HepG2 (cell line): ENCODE measurements around the gene PCOLCE2. TPM values are rescaled to one million over a fixed set of nuclear protein-coding genes. Genes with fewer than 3 reads are reported as not detected.

Experiments used
- ATAC-seq: fragments of 200-7000 bp; cut with Tn5 transposase; 3 replicates; pipeline ENCODE4 v1.9.1; 2020; ENCODE audit warnings: mild to moderate bottlenecking, moderate library complexity
- BruUV-seq: library from RNA; stranded (reverse); fragments of 400-500 nt; replicated peaks from 2 replicates; lab custom pipeline; 2021; lab: Mats Ljungman, UMichigan
- CTCF ChIA-PET: fragments of 300-600 bp; formaldehyde crosslinking; extraction: SDS; loops from one replicate; lab custom pipeline; 2021; ENCODE audit warnings: low total read pairs, inconsistent platforms, low intra/inter-chr PET ratio; lab: Yijun Ruan, JAX
- POLR2A ChIA-PET: fragments of 350-600 bp; sonication (Branson Sonifier 250); formaldehyde crosslinking; loops from one replicate; lab custom pipeline; 2020; ENCODE audit warnings: antibody characterized with exemption, inconsistent platforms; lab: Yijun Ruan, JAX
- DNase-seq: peaks from one replicate; pipeline ENCODE4 v3.0.0-alpha.2; 2015; ENCODE audit warnings: low spot score
- FAIRE-seq: peaks from 3 replicates; lab custom pipeline; 2011; peaks lifted over from hg19 to GRCh38; lab: Jason Lieb, UNC
- H2AFZ ChIP-seq: one replicate; pipeline ENCODE4 v1.6.1; 2011; ENCODE audit warnings: low read length, inconsistent platforms
- H3K27ac ChIP-seq: fragments of 300-600 bp; 3 replicates; pipeline ENCODE4 v1.8.0; 2011; ENCODE audit warnings: mixed run types, mild to moderate bottlenecking, mixed read lengths, low read length, inconsistent platforms; ENCODE audit not compliant: insufficient read depth; ENCODE audit errors: extremely low read length
- H3K27me3 ChIP-seq, 2 experiments: fragments of 200-600 bp in 1 of 2; 2 replicates in 1 of 2; 3 replicates in 1 of 2; pipeline versions ENCODE4 v1.6.0 to v1.8.0; 2011; ENCODE audit warnings: low read length in 2 of 2, mild to moderate bottlenecking in 2 of 2, moderate library complexity in 2 of 2, inconsistent platforms in 1 of 2; ENCODE audit not compliant: insufficient read depth in 2 of 2, control insufficient read depth in 1 of 2
- H3K36me3 ChIP-seq, 2 experiments: fragments of 200-600 bp in 1 of 2; replicated peaks in 1 of 2; 2 replicates in 1 of 2; 3 replicates in 1 of 2; pipeline versions ENCODE4 v1.5.1 to v1.8.0; 2011; ENCODE audit warnings: low read length in 2 of 2, inconsistent platforms in 1 of 2; ENCODE audit not compliant: insufficient read depth in 2 of 2, control insufficient read depth in 1 of 2
- H3K4me1 ChIP-seq: 2 replicates; pipeline ENCODE4 v1.5.1; 2012; ENCODE audit warnings: low read length, inconsistent platforms; ENCODE audit not compliant: insufficient read depth
- H3K4me2 ChIP-seq: 2 replicates; pipeline ENCODE4 v1.6.0; 2011; ENCODE audit warnings: low read depth, low read length, inconsistent platforms
- H3K4me3 ChIP-seq, 3 experiments: fragments of 200-600 bp in 1 of 3; sonication (generic), shearing (Covaris generic) in 1 of 3; replicated peaks in 1 of 3; 2 replicates each; pipeline ENCODE4 v1.5.1; 2011 to 2016; ENCODE audit warnings: low read length in 3 of 3, inconsistent platforms in 2 of 3, low read depth in 2 of 3, mild to moderate bottlenecking in 2 of 3, control low read depth in 1 of 3, mixed read lengths in 1 of 3; ENCODE audit not compliant: insufficient read depth in 1 of 3
- H3K79me2 ChIP-seq: one replicate; pipeline ENCODE4 v1.6.1; 2011; ENCODE audit warnings: low read length, inconsistent platforms; ENCODE audit not compliant: insufficient read depth
- H3K9ac ChIP-seq: 2 replicates; pipeline ENCODE4 v1.6.0; 2011; ENCODE audit warnings: mild to moderate bottlenecking, low read depth, low read length, inconsistent platforms; ENCODE audit not compliant: insufficient read depth
- H3K9me3 ChIP-seq: 2 replicates; pipeline ENCODE4 v1.5.1; 2012; ENCODE audit warnings: mild to moderate bottlenecking, low read length
- H4K20me1 ChIP-seq: 2 replicates; pipeline ENCODE4 v1.6.0; 2011; ENCODE audit warnings: inconsistent platforms, mild to moderate bottlenecking, low read length, moderate library complexity; ENCODE audit not compliant: insufficient read depth
- HNRNPL ChIP-seq: fragments of 200-400 bp; formaldehyde crosslinking; IDR thresholded peaks from 2 replicates; pipeline ENCODE4 v1.6.1; 2017; ENCODE audit warnings: mild to moderate bottlenecking, low read depth, low read length
- MTF1 ChIP-seq: sonication (generic); formaldehyde crosslinking; IDR thresholded peaks from 2 replicates; pipeline ENCODE4 v1.5.0; 2020; ENCODE audit warnings: missing genetic modification reagents
- ZNF281 ChIP-seq: sonication (generic); formaldehyde crosslinking; IDR thresholded peaks from 2 replicates; pipeline ENCODE4 v1.4.0; 2020; ENCODE audit warnings: missing genetic modification reagents, borderline replicate concordance
- ZNF430 ChIP-seq: sonication (generic); formaldehyde crosslinking; IDR thresholded peaks from 2 replicates; pipeline ENCODE4 v1.9.0; 2021; ENCODE audit warnings: mild to moderate bottlenecking, missing genetic modification reagents
- ZNF556 ChIP-seq: sonication (generic); formaldehyde crosslinking; IDR thresholded peaks from 2 replicates; pipeline ENCODE4 v1.4.0; 2020; ENCODE audit warnings: mild to moderate bottlenecking, missing genetic modification reagents, borderline replicate concordance
- ZNF619 ChIP-seq: sonication (generic); formaldehyde crosslinking; IDR thresholded peaks from 2 replicates; pipeline ENCODE4 v1.4.0; 2020; ENCODE audit warnings: mild to moderate bottlenecking, missing genetic modification reagents
- ZNF691 ChIP-seq: sonication (generic); formaldehyde crosslinking; IDR thresholded peaks from 2 replicates; pipeline ENCODE4 v1.4.0; 2020; ENCODE audit warnings: missing genetic modification reagents, low read depth, mild to moderate bottlenecking, borderline replicate concordance
- ZNF713 ChIP-seq: sonication (generic); formaldehyde crosslinking; IDR thresholded peaks from 2 replicates; pipeline ENCODE4 v1.4.0; 2020; ENCODE audit warnings: mild to moderate bottlenecking, missing genetic modification reagents
- ZSCAN20 ChIP-seq: sonication (generic); formaldehyde crosslinking; IDR thresholded peaks from 2 replicates; pipeline ENCODE4 v1.4.0; 2020; ENCODE audit warnings: missing genetic modification reagents, mild to moderate bottlenecking, borderline replicate concordance
- WGBS: methylation state at CpG from one replicate; pipeline ENCODE4 v1.1.6; 2017; ENCODE audit warnings: low lambda C conversion rate; 5-methylcytosine and 5-hydroxymethylcytosine counted together
- in situ Hi-C: cut with HindIII; loops from 2 replicates; pipeline ENCODE4 v1.10.0; 2017; ENCODE audit warnings: low pct_unique_long_range_greater_than_20kb; ENCODE audit not compliant: extremely low pct_ligation_motif_present
- intact Hi-C: fragments of 100-400 bp; cut with micrococcal nuclease; formaldehyde crosslinking; loops from one replicate; pipeline ENCODE4 v1.10.0; 2022; ENCODE audit not compliant: unreplicated experiment
- polyA plus RNA-seq, 8 experiments: library from polyadenylated mRNA; depleted of rRNA in 3 of 8; stranded (reverse) in 7 of 8; unstranded in 1 of 8; fragments of >200 nt; fragmentation: Illumina TruSeq in 4 of 8; extraction: Trizol in 4 of 8; gene quantifications; 2 replicates each; pipeline versions ENCODE4 v1.2.1 to v1.2.3, GENCODE V29; 2011 to 2016; ENCODE audit warnings: low read depth in 4 of 8, missing spikeins in 1 of 8, mixed read lengths in 1 of 8; ENCODE audit not compliant: insufficient read depth in 1 of 8
- total RNA-seq, 5 experiments: library from RNA; depleted of rRNA; stranded (reverse); fragments of >200 nt; fragmentation: Illumina TruSeq; extraction: Trizol; gene quantifications; 2 replicates each; pipeline ENCODE4 v1.2.3, GENCODE V29; 2016; ENCODE audit warnings: low read depth in 1 of 5

PCOLCE2 gene
- total and polyA plus RNA-seq, 2 of the 13 experiments (the other 11 are each of a cell fraction or from before 2014, with no cell fraction given) = 0.71 to 2.0 TPM

DNA sequence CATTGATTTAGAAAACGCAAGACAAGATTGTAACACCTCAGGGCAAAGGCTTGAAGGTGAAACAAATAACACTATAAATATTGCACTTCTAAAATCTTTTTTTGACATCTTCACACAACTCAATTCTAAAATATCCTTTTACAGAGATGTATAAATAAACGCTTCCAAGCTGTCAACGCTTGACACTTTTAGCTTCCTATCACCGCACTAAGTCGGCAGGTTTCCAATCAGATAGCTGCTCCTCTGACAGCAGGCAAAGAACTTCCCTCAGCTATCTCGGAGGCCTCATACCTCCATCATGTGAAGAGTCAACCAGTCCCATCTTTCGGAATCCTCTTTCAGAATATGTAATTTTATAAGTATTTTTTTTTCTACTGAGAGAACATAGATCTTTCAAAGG, 71.0 kb downstream of the PCOLCE2 start:
- Histone ChIP-seq H4K20me1 (no peaks in the 10 kb centered on the region), H3K27me3 (peaks cover 0 to 4% of the 10 kb centered on the region in 2 experiments; a peak in 3 of 5 replicates), H3K27ac (no peak overlapping the region), H2AFZ (no peak overlapping the region), H3K79me2 (no peaks in the 10 kb centered on the region), H3K4me1 (no peaks in the 10 kb centered on the region), H3K36me3 (no peaks in the 10 kb centered on the region), H3K4me3 (no peak overlapping the region), H3K9ac (no peak overlapping the region), H3K4me2 (no peak overlapping the region), H3K9me3 (no peaks in the 10 kb centered on the region)
- ChIA-PET POLR2A (no interaction called here), CTCF (no interaction called here)
- intact Hi-C loops (no loop called here), in situ Hi-C loops (no loop called here)
- FAIRE-seq = no peak
- no TSS peak for BruUV-seq
- DNase-seq = no peak
- no peak for TF ChIP-seq ZNF430
- ATAC-seq = no peak
- 59% methylated on average over 7 of the region's 7 CpGs for WGBS

DNA sequence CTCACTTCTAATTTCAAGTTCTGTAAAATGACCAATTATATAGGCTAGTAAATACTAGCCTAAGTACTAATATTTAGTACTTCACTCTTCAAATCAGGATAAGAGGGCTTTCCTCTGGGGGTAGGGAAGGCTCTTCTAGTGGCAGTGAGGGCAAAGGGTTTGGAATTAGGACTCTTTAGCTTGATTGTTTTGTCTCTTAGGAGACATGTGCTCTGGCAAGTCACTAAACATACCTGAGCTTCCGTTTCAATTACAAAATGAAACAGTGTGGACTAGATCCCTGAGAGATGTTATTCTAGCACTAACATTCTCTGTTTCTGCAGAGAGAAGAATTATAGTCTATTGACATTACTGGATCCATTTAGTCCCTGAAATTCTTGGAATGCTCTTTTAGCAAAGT, 71.5 kb downstream of the PCOLCE2 start:
- WGBS = 44% methylated on average over 1 of the region's 1 CpG
- no peak for DNase-seq
- POLR2A ChIA-PET = no interaction called here
- H3K9me3 ChIP-seq = no peaks in the 10 kb centered on the region
- ATAC-seq = no peak
- TF ChIP-seq ZNF556 (CRISPR knock-in tag) (no peak), HNRNPL (no peak), ZNF619 (CRISPR knock-in tag) (no peak), ZNF281 (CRISPR knock-in tag) (no peak), ZSCAN20 (no peak), ZNF691 (CRISPR knock-in tag) (no peak), MTF1 (CRISPR knock-in tag) (no peak), ZNF713 (CRISPR knock-in tag) (no peak)
- TF ChIP-seq, all 625 proteins: peak for 0
- Histone ChIP-seq H3K79me2 (no peaks in the 10 kb centered on the region), H3K27ac (no peak overlapping the region), H3K36me3 (no peaks in the 10 kb centered on the region), H3K4me1 (no peaks in the 10 kb centered on the region), H4K20me1 (no peaks in the 10 kb centered on the region), H3K4me2 (no peak overlapping the region), H3K9ac (no peak overlapping the region), H3K4me3 (no peak overlapping the region), H3K27me3 (peaks cover 0 to 2% of the 10 kb centered on the region in 2 experiments; a peak in 3 of 5 replicates), H2AFZ (no peak overlapping the region)
- CTCF ChIA-PET = no interaction called here
- in situ Hi-C loops = no loop called here
- FAIRE-seq = no peak
- intact Hi-C loops = no loop called here
- no TSS peak for BruUV-seq
